Uterus (tissue), 4 donors: ENCODE data around the gene PA2G4. TPM values are rescaled to one million over a fixed set of nuclear protein-coding genes. Genes with fewer than 3 reads are reported as not detected.

Experiments
- DNase-seq, 2 donors: peaks; one replicate each; pipeline ENCODE4 v3.0.0-alpha.2; 2019 to 2020
- H3K27ac ChIP-seq, 2 donors: fragments of 200-600 bp; sonication (generic); 1 replicate in 1 of 2; 2 replicates in 1 of 2; pipeline ENCODE4 v1.5.1; 2016 to 2018
- H3K27me3 ChIP-seq, 2 donors: fragments of 200-600 bp; sonication (generic); one replicate each; pipeline ENCODE4 v1.5.1; 2018 to 2019; ENCODE audit warnings: control low read depth in 1 of 2
- H3K36me3 ChIP-seq, 2 donors: fragments of 200-600 bp; sonication (generic); one replicate each; pipeline ENCODE4 v1.5.1; 2019; ENCODE audit warnings: control low read depth in 1 of 2
- H3K4me1 ChIP-seq, 2 donors: fragments of 200-600 bp; sonication (generic); one replicate each; pipeline ENCODE4 v1.5.1; 2018 to 2019; ENCODE audit warnings: control low read depth in 1 of 2
- H3K4me3 ChIP-seq, 2 donors: fragments of 200-600 bp; sonication (generic); 1 replicate in 1 of 2; 2 replicates in 1 of 2; pipeline ENCODE4 v1.5.1; 2018 to 2019; ENCODE audit warnings: mild to moderate bottlenecking in 1 of 2
- H3K9me3 ChIP-seq, 2 donors: fragments of 200-600 bp; sonication (generic); one replicate each; pipeline ENCODE4 v1.5.1; 2019; ENCODE audit warnings: control low read depth in 1 of 2
- POLR2A ChIP-seq, 2 donors: fragments of 450-650 bp; IDR thresholded peaks; one replicate each; pipeline ENCODE4 v1.6.1; 2016; ENCODE audit warnings: antibody characterized with exemption in 2 of 2, mild to moderate bottlenecking in 1 of 2, moderate library complexity in 1 of 2
- intact Hi-C: fragments of 100-400 bp; cut with DNase I; formaldehyde crosslinking; loops from one replicate; pipeline ENCODE4 v1.15.1; 2023; ENCODE audit warnings: low total_unique reads
- total RNA-seq, 4 donors: library from RNA; depleted of rRNA in 3 of 4; stranded (reverse); fragments of >200 nt in 3 of 4; gene quantifications; one replicate each; pipeline versions ENCODE4 v1.1.0 to v1.2.4, GENCODE V29; 2014 to 2023
- TF ChIP-seq, protein P1 (sequence below), 4 experiments: fragments of 200-600 bp in 2 of 4; fragments of 450-650 bp in 2 of 4; sonication (generic) in 2 of 4; IDR thresholded peaks; one replicate each; pipeline ENCODE4 v1.5.1; 2016 to 2019; ENCODE audit warnings: antibody characterized with exemption in 4 of 4, mild to moderate bottlenecking in 2 of 4, moderate library complexity in 1 of 4
- donor health status: DM: yes; HTN: yes; CAD: no.

The PA2G4 gene
- total RNA-seq, 4 donors from 2014 or later, result 64.4 to 120 (median 81.0) TPM

DNA sequence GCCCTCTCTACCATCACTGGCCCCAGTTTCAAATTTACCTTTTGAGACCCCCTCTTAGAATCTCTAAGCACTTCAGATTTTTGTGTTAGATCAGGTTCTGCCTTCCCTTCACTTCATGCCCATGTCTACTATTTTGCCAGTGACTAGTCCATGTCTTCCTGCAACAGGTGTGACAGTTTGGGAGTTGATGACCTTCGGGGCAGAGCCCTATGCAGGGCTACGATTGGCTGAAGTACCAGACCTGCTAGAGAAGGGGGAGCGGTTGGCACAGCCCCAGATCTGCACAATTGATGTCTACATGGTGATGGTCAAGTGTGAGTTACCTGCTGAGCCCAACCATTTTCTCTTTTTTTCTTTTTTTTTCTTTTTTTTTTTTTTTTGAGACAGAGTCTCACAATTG, 5.8 kb upstream of the PA2G4 start:
- DNase-seq, result no peak
- intact Hi-C loops, result no loop called here
- Histone ChIP-seq H3K4me1 (peaks cover 0 to 4% of the 10 kb centered on the region in 2 donors), H3K27ac (no peak overlapping the region), H3K36me3 (no peaks in the 10 kb centered on the region), H3K4me3 (no peak overlapping the region), H3K27me3 (no peaks in the 10 kb centered on the region), H3K9me3 (no peaks in the 10 kb centered on the region)
- TF ChIP-seq, protein P1, sequence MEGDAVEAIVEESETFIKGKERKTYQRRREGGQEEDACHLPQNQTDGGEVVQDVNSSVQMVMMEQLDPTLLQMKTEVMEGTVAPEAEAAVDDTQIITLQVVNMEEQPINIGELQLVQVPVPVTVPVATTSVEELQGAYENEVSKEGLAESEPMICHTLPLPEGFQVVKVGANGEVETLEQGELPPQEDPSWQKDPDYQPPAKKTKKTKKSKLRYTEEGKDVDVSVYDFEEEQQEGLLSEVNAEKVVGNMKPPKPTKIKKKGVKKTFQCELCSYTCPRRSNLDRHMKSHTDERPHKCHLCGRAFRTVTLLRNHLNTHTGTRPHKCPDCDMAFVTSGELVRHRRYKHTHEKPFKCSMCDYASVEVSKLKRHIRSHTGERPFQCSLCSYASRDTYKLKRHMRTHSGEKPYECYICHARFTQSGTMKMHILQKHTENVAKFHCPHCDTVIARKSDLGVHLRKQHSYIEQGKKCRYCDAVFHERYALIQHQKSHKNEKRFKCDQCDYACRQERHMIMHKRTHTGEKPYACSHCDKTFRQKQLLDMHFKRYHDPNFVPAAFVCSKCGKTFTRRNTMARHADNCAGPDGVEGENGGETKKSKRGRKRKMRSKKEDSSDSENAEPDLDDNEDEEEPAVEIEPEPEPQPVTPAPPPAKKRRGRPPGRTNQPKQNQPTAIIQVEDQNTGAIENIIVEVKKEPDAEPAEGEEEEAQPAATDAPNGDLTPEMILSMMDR (IDR thresholded peaks at IDR 0.05), result no peak
- no peak for TF ChIP-seq POLR2A (IDR thresholded peaks at IDR 0.05)

DNA sequence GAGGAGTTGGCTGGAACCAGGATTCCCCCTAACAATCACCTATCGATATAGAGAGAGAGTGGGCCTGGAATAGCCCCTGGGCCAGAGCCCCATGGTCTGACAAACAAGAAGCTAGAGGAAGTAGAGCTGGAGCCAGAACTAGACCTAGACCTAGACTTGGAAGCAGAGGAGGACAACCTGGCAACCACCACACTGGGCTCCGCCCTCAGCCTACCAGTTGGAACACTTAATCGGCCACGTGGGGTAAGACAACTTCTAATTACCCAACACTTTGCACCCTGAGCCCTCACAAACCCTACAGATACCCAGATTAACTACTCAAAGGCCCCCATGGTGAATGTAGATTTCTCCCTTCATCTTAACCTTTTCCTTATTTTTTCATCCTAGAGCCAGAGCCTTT, 4.6 kb upstream of the PA2G4 start:
- Histone ChIP-seq H3K27ac (no peak overlapping the region), H3K36me3 (no peaks in the 10 kb centered on the region), H3K4me3 (no peak overlapping the region), H3K4me1 (peaks cover 0 to 7% of the 10 kb centered on the region in 2 donors), H3K27me3 (no peaks in the 10 kb centered on the region), H3K9me3 (no peaks in the 10 kb centered on the region)
- DNase-seq, result no peak
- TF ChIP-seq, protein P1 (IDR thresholded peaks at IDR 0.05), result no peak
- no peak for TF ChIP-seq POLR2A (IDR thresholded peaks at IDR 0.05)
- intact Hi-C loops, result no loop called here

DNA sequence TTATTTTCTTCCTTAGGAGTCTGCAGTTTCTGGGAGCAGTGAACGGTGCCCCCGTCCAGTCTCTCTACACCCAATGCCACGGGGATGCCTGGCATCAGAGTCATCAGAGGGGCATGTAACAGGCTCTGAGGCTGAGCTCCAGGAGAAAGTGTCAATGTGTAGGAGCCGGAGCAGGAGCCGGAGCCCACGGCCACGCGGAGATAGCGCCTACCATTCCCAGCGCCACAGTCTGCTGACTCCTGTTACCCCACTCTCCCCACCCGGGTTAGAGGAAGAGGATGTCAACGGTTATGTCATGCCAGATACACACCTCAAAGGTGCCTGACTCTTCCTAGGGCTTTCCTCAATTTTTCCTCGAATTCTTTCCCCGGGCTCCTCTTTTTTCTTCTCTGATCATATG, 3.3 kb upstream of the PA2G4 start:
- no peak overlapping the region for H3K4me3 ChIP-seq
- TF ChIP-seq, protein P1 (IDR thresholded peaks at IDR 0.05), result no peak
- no peak for TF ChIP-seq POLR2A (IDR thresholded peaks at IDR 0.05)
- no peak for DNase-seq
- H3K9me3 ChIP-seq, result no peaks in the 10 kb centered on the region
- peaks cover 0 to 7% of the 10 kb centered on the region in 2 donors for H3K4me1 ChIP-seq
- no peak overlapping the region for H3K27ac ChIP-seq
- no peaks in the 10 kb centered on the region for H3K36me3 ChIP-seq
- no peaks in the 10 kb centered on the region for H3K27me3 ChIP-seq
- intact Hi-C loops, result no loop called here

DNA sequence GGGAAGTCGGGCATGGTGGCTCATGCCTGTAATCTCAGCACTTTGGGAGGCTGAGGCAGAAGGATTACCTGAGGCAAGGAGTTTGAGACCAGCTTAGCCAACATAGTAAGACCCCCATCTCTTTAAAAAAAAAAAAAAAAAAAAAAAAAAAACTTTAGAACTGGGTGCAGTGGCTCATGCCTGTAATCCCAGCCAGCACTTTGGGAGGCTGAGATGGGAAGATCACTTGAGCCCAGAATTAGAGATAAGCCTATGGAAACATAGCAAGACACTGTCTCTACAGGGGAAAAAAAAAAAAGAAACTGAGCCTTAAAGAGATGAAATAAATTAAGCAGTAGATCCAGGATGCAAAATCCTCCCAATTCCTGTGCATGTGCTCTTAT, 1.7 kb upstream of the PA2G4 start:
- H3K27ac ChIP-seq, result no peak overlapping the region
- intact Hi-C loops, result no loop called here
- H3K27me3 ChIP-seq, result no peaks in the 10 kb centered on the region
- H3K36me3 ChIP-seq, result no peaks in the 10 kb centered on the region
- no peaks in the 10 kb centered on the region for H3K9me3 ChIP-seq
- no peak overlapping the region for H3K4me3 ChIP-seq
- H3K4me1 ChIP-seq, result peaks cover 0 to 7% of the 10 kb centered on the region in 2 donors
- DNase-seq, result no peak
- TF ChIP-seq POLR2A (IDR thresholded peaks at IDR 0.05), result no peak
- TF ChIP-seq, protein P1 (IDR thresholded peaks at IDR 0.05), result no peak

DNA sequence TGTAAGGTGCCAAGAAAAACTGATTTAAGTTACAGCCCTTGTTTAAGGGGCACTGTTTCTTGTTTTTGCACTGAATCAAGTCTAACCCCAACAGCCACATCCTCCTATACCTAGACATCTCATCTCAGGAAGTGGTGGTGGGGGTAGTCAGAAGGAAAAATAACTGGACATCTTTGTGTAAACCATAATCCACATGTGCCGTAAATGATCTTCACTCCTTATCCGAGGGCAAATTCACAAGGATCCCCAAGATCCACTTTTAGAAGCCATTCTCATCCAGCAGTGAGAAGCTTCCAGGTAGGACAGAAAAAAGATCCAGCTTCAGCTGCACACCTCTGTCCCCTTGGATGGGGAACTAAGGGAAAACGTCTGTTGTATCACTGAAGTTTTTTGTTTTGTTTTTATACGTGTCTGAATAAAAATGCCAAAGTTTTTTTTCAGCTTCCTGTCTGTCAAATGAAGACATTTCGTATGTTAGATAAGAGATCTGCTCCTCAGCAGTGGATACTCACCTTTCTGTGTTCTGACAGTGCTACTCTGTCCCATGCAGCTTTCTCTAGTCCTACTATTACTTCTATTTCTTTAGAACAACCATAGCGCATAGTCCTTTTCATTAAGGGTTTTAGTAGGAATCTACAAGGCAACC, 1.2 kb upstream of the PA2G4 start:
- no peaks in the 10 kb centered on the region for H3K36me3 ChIP-seq
- peak overlapping the region; percentile 86 to 89 for H3K4me3 ChIP-seq
- H3K27ac ChIP-seq, result peak overlapping the region; percentile 82 to 88
- intact Hi-C loops, result no loop called here
- H3K9me3 ChIP-seq, result no peaks in the 10 kb centered on the region
- peaks cover 0 to 7% of the 10 kb centered on the region in 2 donors for H3K4me1 ChIP-seq
- no peak for DNase-seq
- TF ChIP-seq, protein P1 (IDR thresholded peaks at IDR 0.05), result no peak
- no peak for TF ChIP-seq POLR2A (IDR thresholded peaks at IDR 0.05)
- no peaks in the 10 kb centered on the region for H3K27me3 ChIP-seq
